ENCODE data around the gene PLEKHS1.
"Not testable (repeated sequence)": the region's sequence is repeated elsewhere in the genome, so short reads cannot be mapped to it uniquely, and the experiment has no call there.

The PLEKHS1 gene

DNA sequence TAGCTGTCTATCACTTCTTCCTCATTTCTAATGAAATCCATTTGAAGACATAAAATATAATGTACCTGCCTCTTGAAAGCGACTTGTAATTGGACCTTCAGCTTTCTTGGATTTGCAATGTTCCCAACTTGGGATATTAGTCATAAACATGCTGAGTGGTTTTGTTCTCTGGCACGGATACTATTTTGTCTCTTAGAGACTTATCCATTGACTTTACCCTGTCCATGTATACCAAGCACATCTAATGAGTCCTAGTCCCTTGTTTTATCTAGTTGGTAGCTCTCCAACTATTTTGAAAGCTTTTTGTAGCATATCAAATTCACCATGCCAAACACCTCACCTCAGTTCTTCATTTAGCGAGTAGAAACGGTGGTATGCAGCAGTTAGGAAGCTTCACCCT is 18.9 kb downstream of the PLEKHS1 start:
- TF ChIP-seq, protein P1, sequence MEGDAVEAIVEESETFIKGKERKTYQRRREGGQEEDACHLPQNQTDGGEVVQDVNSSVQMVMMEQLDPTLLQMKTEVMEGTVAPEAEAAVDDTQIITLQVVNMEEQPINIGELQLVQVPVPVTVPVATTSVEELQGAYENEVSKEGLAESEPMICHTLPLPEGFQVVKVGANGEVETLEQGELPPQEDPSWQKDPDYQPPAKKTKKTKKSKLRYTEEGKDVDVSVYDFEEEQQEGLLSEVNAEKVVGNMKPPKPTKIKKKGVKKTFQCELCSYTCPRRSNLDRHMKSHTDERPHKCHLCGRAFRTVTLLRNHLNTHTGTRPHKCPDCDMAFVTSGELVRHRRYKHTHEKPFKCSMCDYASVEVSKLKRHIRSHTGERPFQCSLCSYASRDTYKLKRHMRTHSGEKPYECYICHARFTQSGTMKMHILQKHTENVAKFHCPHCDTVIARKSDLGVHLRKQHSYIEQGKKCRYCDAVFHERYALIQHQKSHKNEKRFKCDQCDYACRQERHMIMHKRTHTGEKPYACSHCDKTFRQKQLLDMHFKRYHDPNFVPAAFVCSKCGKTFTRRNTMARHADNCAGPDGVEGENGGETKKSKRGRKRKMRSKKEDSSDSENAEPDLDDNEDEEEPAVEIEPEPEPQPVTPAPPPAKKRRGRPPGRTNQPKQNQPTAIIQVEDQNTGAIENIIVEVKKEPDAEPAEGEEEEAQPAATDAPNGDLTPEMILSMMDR (conservative IDR thresholded peaks at IDR 0.05) = no peak
- no peak overlapping the region for H3K27ac ChIP-seq

DNA sequence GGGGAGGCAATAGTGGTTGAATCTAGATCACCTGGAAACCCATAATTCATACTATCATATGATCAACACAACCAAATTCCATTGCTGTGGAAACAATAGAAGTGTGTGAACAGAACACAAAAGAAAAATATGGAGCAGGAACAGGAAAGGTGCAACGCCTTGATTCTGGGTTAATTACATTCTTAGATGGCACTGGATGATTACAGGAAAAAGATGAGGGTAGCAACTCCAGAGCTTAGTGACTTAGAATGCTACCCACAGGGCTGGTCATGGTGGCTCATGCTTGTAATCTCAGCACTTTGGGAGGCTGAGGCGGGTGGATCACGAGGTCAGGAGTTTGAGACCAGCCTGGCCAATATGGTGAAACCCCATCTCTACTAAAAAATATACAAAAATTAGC is 19.6 kb downstream of the PLEKHS1 start:
- not testable (repeated sequence) for H3K27ac ChIP-seq

DNA sequence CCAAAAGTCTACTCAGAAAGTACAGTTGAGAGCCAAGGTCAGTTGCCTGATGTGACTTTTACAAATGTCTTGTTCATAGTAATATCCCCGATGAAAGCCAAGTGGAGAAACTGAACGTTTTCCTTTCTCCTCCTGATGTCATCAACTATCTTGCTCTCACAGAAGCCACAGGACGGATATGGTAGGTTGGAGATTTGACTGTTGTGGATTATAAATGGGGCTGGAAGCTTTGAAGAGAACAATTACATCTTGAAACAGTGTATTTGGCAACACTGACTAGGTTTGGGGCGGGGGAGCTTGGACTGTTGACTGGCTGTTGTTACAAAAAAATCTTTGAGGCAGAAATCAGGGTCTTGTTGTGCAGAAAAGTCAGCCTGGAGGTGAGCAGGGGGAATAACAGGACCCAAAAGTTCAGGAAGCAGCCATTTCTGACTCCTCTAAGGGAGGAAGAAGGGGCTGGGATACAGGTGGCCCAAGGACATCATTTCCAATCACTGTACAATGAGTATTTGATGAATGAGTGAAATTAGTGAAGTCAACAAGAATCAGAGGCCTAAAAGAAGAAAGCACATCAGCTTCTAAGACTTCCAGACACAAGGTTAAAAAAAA is 24.3 kb downstream of the PLEKHS1 start:
- TF ChIP-seq, protein P1 (conservative IDR thresholded peaks at IDR 0.05) = no peak
- H3K27ac ChIP-seq = no peak overlapping the region

DNA sequence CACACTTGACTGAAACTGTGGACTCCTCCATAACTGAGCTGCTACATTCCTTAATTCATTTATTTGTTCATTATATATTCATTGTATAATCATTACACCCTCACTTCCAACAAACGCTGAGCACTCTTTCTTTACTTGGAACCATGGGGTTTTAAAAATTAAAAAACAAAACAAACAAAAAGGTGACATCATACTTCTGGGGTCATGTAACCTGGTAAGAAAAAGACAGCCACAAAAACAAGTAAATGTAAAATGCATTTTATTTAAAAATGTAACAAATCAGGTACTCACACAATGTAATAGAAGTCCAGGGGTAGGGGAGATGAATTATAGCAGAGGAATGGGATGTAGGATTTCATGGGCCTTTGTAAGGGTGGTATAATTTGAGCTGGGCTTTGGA is 25.1 kb downstream of the PLEKHS1 start:
- H3K27ac ChIP-seq = no peak overlapping the region
- TF ChIP-seq, protein P1 (conservative IDR thresholded peaks at IDR 0.05) = no peak

DNA sequence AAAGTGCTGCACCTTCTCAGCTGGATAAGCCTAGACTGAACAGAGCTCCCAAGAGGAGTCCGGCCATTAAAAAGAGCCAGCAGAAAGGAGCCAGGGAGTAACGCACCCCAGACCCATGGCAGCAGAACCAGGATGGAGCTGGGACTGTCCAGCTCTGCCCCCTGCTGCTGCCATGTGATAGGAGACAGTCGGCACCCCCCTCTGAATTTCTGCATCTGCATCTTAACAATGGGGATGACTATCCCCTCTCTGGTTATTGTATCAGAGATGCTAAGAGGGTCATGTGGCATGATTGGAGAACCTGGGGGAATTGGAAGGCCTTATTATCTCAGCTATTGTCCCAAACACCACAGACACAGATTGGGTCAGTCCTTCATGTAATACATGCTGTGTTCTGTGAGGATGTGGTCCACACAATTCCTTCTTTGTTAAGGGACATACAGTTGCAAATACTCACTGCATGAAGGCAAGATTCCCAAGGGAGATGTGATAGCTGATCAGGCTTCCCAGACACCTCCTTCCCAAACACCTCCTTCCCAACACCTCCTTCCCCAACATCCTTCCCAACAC is 29.3 kb downstream of the PLEKHS1 start:
- no peak overlapping the region for H3K27ac ChIP-seq
- TF ChIP-seq, protein P1 (conservative IDR thresholded peaks at IDR 0.05) = no peak; the same call in 1 of the 2 replicates

DNA sequence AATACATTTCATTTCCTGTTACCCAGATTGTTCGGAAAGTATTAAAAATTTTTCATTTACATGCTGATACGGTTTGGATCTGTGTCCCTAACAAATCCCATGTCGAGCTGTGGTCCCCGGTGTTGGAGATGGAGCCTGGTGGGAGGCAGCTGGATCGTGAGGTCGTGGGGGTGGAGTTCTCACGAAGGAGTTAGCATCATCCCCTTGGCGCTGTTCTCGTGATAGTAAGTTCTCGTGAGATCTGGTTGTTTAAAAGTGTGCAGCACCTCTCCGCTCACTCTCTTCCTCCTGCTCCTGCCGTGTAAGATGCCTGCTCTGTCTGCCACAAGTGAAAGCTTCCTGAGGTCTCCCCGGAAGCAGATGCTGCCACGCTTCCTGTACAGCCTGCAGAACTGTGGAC is 30.9 kb downstream of the PLEKHS1 start:
- TF ChIP-seq, protein P1 (conservative IDR thresholded peaks at IDR 0.05) = no peak
- no peak overlapping the region for H3K27ac ChIP-seq

DNA sequence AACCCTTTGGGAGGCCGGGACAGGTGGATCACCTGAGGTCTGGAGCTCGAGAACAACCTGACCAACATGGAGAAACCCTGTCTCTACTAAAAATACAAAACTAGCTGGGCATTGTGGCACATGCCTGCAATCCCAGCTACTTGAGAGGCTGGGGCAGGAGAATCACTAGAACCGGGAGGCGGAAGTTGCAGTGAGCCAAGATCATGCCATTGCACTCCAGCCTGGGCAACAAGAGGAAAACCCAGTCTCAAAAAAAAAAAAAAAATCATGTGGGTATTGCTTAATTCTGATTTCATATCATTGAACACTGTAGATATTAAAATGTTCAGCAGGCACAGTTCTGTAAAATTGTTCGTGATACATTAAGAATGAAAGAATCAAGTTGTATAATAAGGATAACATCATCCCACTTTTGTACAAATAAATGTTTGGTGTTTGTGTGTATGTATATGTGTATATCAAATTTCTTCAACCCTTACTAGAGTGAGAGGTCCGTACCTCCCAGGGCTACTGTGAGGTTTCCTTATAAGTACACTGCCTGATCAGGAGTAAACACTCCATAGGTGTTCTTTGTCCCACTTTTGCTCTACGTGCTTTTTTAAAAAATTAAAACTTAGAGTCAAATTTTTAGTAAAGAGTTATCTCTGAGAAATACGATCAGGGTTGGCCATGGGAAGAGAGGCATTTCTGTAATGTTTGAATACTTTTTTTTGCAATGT is 31.7 kb downstream of the PLEKHS1 start:
- no peak overlapping the region for H3K27ac ChIP-seq
- TF ChIP-seq, protein P1 (conservative IDR thresholded peaks at IDR 0.05) = no peak

DNA sequence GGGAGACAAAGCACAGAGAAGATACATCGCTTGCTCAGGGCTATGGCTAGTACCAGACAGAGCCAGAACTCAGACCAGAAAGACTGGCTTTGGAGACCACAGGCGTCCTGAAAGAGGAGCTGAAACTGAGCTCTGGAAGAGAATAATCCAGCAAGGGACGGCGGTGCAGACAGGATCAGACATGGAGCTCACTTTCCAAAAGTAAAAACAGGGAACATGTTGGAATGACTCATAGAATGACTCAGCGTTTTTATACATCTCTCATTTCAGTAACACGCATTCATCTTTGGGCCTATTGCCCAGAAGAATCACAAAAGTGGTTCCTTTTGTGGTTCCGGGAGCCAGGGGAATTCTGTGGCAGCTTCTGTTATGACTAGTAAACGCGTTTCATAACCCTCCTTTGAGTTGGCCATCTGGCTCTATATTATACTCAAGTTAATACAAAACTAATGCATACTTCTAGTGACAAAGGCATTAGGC is 37.2 kb downstream of the PLEKHS1 start:
- TF ChIP-seq, protein P1 (conservative IDR thresholded peaks at IDR 0.05) = no peak
- H3K27ac ChIP-seq = no peak overlapping the region

All from VCaP (cell line).